GM18499 (cell line): Measurements from ENCODE around the gene TPR.
"Not testable (repeated sequence)": the region's sequence is repeated elsewhere in the genome, so short reads cannot be mapped to it uniquely, and the experiment has no call there.

Experiments
- ATAC-seq: cut with Tn5 transposase; IDR thresholded peaks from one replicate; pipeline ENCODE4 v1.9.1; 2021; ENCODE audit warnings: moderate number of reproducible peaks; ENCODE audit not compliant: insufficient read depth, unreplicated experiment

TPR gene

GRCh38 chr1:186375152-186375928 lies at the start of gene TPR, which contains the start of gene ODR4:
TPR (minus strand) TSS chr1:186375253; CDS start chr1:186375028, 225 bp downstream.
ODR4 (plus strand) TSS chr1:186375838; CDS start chr1:186379786, 3,948 bp downstream.
- ATAC-seq: peak; percentile 80

- no peak for ATAC-seq
Measured at GRCh38 chr1:186424539-186424938, 49.5 kb upstream of the TPR start.

- no peak for ATAC-seq
Measured at GRCh38 chr1:186421446-186421845, 46.4 kb upstream of the TPR start.

GRCh38 chr1:186420923-186421322 lies 45.9 kb upstream of the TPR start:
- ATAC-seq: peak; percentile 89

GRCh38 chr1:186420311-186420710 lies 45.3 kb upstream of the TPR start:
- no peak for ATAC-seq

- ATAC-seq: no peak
Measured at GRCh38 chr1:186418503-186418902, 43.5 kb upstream of the TPR start.

- ATAC-seq: no peak
Measured at GRCh38 chr1:186413319-186413718, 38.3 kb upstream of the TPR start.

GRCh38 chr1:186409091-186409490 lies 34.0 kb upstream of the TPR start:
- ATAC-seq: no peak

GRCh38 chr1:186404454-186405051 lies 29.5 kb upstream of the TPR start:
- no peak for ATAC-seq

- ATAC-seq: no peak
Measured at GRCh38 chr1:186403632-186404031, 28.6 kb upstream of the TPR start.

- not testable (repeated sequence) for ATAC-seq
Measured at GRCh38 chr1:186401446-186401845, 26.4 kb upstream of the TPR start.

- not testable (repeated sequence) for ATAC-seq
Measured at GRCh38 chr1:186392711-186393110, 17.7 kb upstream of the TPR start.

GRCh38 chr1:186391841-186392240 lies 16.8 kb upstream of the TPR start:
- ATAC-seq: no peak

- ATAC-seq: no peak
Measured at GRCh38 chr1:186390925-186391324, 15.9 kb upstream of the TPR start.

- ATAC-seq: no peak
Measured at GRCh38 chr1:186386725-186387383, 11.8 kb upstream of the TPR start.

GRCh38 chr1:186375929-186376319 lies 871 bp upstream of the TPR start:
- no peak for ATAC-seq

GRCh38 chr1:186374303-186375151 lies 526 bp downstream of the TPR start:
- ATAC-seq: peak; percentile 31

- ATAC-seq: not testable (repeated sequence)
Measured at GRCh38 chr1:186347837-186348691, 27.0 kb downstream of the TPR start.

- no peak for ATAC-seq
Measured at GRCh38 chr1:186340772-186341171, 34.3 kb downstream of the TPR start.
